Neural progenitor cell (in vitro differentiated cells): ENCODE results near the gene ZFP3.
"Not testable (repeated sequence)": the region's sequence is repeated elsewhere in the genome, so short reads cannot be mapped to it uniquely, and the experiment has no call there.

Experiments used
- CTCF ChIP-seq: fragments of 200-600 bp; sonication (generic); IDR thresholded peaks from 2 replicates; pipeline ENCODE4 v1.5.1; 2017; ENCODE audit warnings: antibody characterized with exemption, mild to moderate bottlenecking
- EZH2 ChIP-seq: fragments of 200-600 bp; sonication (generic); IDR thresholded peaks from 2 replicates; pipeline ENCODE4 v1.6.1; 2017; ENCODE audit warnings: antibody characterized with exemption, mild to moderate bottlenecking, moderate library complexity
- EZH2phosphoT487 ChIP-seq: fragments of 200-600 bp; sonication (generic); IDR thresholded peaks from 2 replicates; pipeline ENCODE4 v1.6.1; 2017; ENCODE audit warnings: antibody characterized with exemption

DNA sequence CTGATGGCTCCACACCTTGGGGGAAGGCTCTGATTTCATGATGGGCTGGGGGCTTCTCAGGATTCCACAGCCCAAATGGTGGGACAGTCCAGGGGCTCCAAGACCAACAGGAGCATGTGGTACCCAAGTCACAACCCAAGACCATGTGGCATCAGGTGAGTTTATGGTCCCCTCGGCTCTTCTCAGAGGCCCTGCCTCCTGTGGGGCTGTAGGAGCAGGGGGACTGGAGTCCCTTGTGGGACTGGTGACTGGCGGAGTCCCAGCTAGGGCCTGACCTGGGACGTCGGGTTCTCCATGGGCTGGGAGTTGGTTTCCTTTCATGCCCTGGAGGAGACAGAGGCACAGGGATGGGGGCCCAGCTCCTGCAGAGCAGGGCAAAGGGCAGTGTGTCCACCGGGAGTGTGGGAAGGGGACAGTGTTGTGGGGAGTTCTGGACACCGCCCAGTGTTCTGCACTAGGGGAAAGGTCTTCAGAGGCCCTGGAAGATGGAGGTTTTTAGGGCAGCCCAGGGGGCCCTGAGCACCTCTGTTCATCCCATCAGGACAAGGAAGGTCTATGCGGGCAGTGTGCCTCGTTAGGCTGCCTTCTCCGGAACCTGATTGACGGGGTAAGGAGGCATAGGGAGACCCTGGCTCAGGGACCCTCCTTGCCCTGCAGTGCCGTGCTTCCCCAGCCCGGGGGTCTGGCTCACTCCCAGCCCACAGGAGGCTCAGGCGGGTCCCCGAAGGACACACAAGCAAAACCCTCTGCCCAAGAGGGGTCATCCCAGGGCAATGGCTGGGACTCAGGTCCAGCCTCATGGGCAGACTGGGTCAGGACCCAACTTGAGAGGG is 58.5 kb downstream of the ZFP3 start:
- TF ChIP-seq CTCF, EZH2phosphoT487, EZH2: not testable (repeated sequence)
